MM.1S (cell line): ENCODE measurements around the gene MAT2A.

Source experiments
- EZH2 ChIP-seq: fragments of 300-600 bp; sonication (generic); optimal IDR thresholded peaks from 2 replicates; pipeline ENCODE3; 2017; ENCODE audit warnings: low read depth, mild to moderate bottlenecking, antibody characterized with exemption, low read length, mixed read lengths
- EZH2phosphoT487 ChIP-seq: fragments of 300-600 bp; sonication (generic); IDR thresholded peaks from 2 replicates; pipeline ENCODE4 v1.6.1; 2018; ENCODE audit warnings: antibody characterized with exemption, low read length
- TF ChIP-seq, protein P1 (sequence below): fragments of 300-600 bp; sonication (generic); IDR thresholded peaks from 2 replicates; pipeline ENCODE4 v1.5.1; 2016; ENCODE audit warnings: antibody characterized with exemption, low read length, mixed read lengths

DNA sequence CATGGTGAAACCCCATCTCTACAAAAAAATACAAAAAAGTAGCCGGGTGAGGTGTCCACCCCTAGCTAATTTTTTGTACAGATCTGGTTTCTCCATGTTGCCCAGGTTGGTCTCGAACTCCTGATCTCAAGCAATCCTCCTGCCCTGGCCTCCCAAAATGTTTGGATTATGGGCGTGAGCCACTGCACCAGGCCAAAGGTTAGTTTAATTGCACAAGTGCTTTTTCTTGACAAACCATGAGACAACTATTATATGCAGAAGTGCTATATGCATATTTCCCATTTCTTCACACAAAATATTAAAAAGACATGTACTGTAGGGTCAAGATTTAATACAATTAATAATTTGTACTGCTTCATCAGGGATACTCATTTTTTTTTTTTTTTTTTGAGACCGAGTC is 27.3 kb downstream of the MAT2A start:
- no peak for TF ChIP-seq EZH2
- TF ChIP-seq, protein P1, sequence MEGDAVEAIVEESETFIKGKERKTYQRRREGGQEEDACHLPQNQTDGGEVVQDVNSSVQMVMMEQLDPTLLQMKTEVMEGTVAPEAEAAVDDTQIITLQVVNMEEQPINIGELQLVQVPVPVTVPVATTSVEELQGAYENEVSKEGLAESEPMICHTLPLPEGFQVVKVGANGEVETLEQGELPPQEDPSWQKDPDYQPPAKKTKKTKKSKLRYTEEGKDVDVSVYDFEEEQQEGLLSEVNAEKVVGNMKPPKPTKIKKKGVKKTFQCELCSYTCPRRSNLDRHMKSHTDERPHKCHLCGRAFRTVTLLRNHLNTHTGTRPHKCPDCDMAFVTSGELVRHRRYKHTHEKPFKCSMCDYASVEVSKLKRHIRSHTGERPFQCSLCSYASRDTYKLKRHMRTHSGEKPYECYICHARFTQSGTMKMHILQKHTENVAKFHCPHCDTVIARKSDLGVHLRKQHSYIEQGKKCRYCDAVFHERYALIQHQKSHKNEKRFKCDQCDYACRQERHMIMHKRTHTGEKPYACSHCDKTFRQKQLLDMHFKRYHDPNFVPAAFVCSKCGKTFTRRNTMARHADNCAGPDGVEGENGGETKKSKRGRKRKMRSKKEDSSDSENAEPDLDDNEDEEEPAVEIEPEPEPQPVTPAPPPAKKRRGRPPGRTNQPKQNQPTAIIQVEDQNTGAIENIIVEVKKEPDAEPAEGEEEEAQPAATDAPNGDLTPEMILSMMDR: no peak
- TF ChIP-seq EZH2phosphoT487: no peak
